Keratinocyte (primary cell): ENCODE results near the gene CDK15. TPM values are rescaled to one million over a fixed set of nuclear protein-coding genes. Genes with fewer than 3 reads are reported as not detected.
A peak's percentile ranks its signal among the peaks of the same experiment; 100 is the strongest.

Experiments used
- DNase-seq: peaks from one replicate; pipeline ENCODE4 v3.0.0-alpha.2; 2011; ENCODE audit warnings: low read depth, missing footprints, low spot score
- FAIRE-seq: peaks from 2 replicates; lab custom pipeline; 2011; peaks lifted over from hg19 to GRCh38; lab: Jason Lieb, UNC
- H2AFZ ChIP-seq: 2 replicates; pipeline ENCODE4 v1.6.0; 2012; ENCODE audit warnings: low read length, control low read depth, inconsistent platforms; ENCODE audit not compliant: control insufficient read depth
- H3K27ac ChIP-seq: 2 replicates; pipeline ENCODE4 v1.5.1; 2011; ENCODE audit warnings: low read length; ENCODE audit not compliant: control insufficient read depth, insufficient read depth
- H3K27me3 ChIP-seq: 3 replicates; pipeline ENCODE4 v1.6.0; 2011; ENCODE audit warnings: low read length; ENCODE audit not compliant: control insufficient read depth, insufficient read depth; ENCODE audit errors: extremely low read depth
- H3K36me3 ChIP-seq, 2 experiments: 2 replicates in 1 of 2; 3 replicates in 1 of 2; pipeline ENCODE4 v1.5.1; 2011; ENCODE audit warnings: low read length in 2 of 2, mild to moderate bottlenecking in 1 of 2; ENCODE audit not compliant: control insufficient read depth in 2 of 2, insufficient read depth in 2 of 2; ENCODE audit errors: extremely low read depth in 1 of 2
- H3K4me1 ChIP-seq: 3 replicates; pipeline ENCODE4 v1.5.1; 2011; ENCODE audit warnings: low read length; ENCODE audit not compliant: control insufficient read depth, insufficient read depth; ENCODE audit errors: extremely low read depth
- H3K4me2 ChIP-seq: 3 replicates; pipeline ENCODE4 v1.6.0; 2011; ENCODE audit warnings: low read depth, low read length; ENCODE audit not compliant: control insufficient read depth, insufficient read depth; ENCODE audit errors: extremely low read depth
- H3K4me3 ChIP-seq, 3 experiments: fragments of 200-600 bp in 1 of 3; sonication (generic) in 1 of 3; 2 replicates in 2 of 3; 3 replicates in 1 of 3; pipeline ENCODE4 v1.5.1; 2011 to 2016; ENCODE audit warnings: low read length in 3 of 3, mild to moderate bottlenecking in 3 of 3, control low read depth in 2 of 3, inconsistent platforms in 1 of 3, low read depth in 1 of 3, mixed read lengths in 1 of 3, mixed run types in 1 of 3, moderate library complexity in 1 of 3; ENCODE audit not compliant: control insufficient read depth in 2 of 3, insufficient read depth in 2 of 3; ENCODE audit errors: extremely low read depth in 1 of 3
- H3K79me2 ChIP-seq: 2 replicates; pipeline ENCODE4 v1.6.0; 2012; ENCODE audit warnings: low read length; ENCODE audit not compliant: control insufficient read depth, insufficient read depth
- H3K9ac ChIP-seq: 3 replicates; pipeline ENCODE4 v1.6.0; 2011; ENCODE audit warnings: low read length; ENCODE audit not compliant: control insufficient read depth, insufficient read depth; ENCODE audit errors: extremely low read depth
- H3K9me1 ChIP-seq: 3 replicates; pipeline ENCODE4 v1.6.0; 2011; ENCODE audit warnings: low read length; ENCODE audit not compliant: control insufficient read depth, insufficient read depth; ENCODE audit errors: extremely low read depth
- H3K9me3 ChIP-seq: 2 replicates; pipeline ENCODE4 v1.5.1; 2012; ENCODE audit warnings: low read depth, low read length; ENCODE audit not compliant: control insufficient read depth
- H4K20me1 ChIP-seq: 3 replicates; pipeline ENCODE4 v1.6.0; 2011; ENCODE audit warnings: low read length; ENCODE audit not compliant: control insufficient read depth, insufficient read depth; ENCODE audit errors: extremely low read depth
- EZH2 ChIP-seq: IDR thresholded peaks from one replicate; pipeline ENCODE4 v1.6.1; 2012; ENCODE audit warnings: inconsistent platforms, mild to moderate bottlenecking, low read length, moderate library complexity
- dilution Hi-C: fragments of 300-500 bp; cut with MboI; formaldehyde crosslinking; loops from one replicate; pipeline ENCODE4 v1.7.0; 2020; ENCODE audit warnings: low sequenced_read_pairs; ENCODE audit not compliant: extremely low pct_ligation_motif_present
- polyA plus RNA-seq, 5 experiments: library from polyadenylated mRNA; depleted of rRNA in 3 of 5; stranded (reverse) in 3 of 5; stranded (forward) in 1 of 5; unstranded in 1 of 5; fragments of >200 nt; gene quantifications; 1 replicate in 1 of 5; 2 replicates in 3 of 5; 3 replicates in 1 of 5; pipeline versions ENCODE4 v1.2.1 to v1.2.3, GENCODE V29; 2011 to 2012; ENCODE audit warnings: missing spikeins in 2 of 5, low read depth in 1 of 5, low replicate concordance in 1 of 5
- TF ChIP-seq, protein P1 (sequence below), 3 experiments: IDR thresholded peaks in 1 of 3; conservative IDR thresholded peaks in 1 of 3; optimal IDR thresholded peaks in 1 of 3; 2 replicates in 2 of 3; 3 replicates in 1 of 3; pipeline versions ENCODE3 to v1.5.1; 2011; ENCODE audit warnings: low read length in 3 of 3, mild to moderate bottlenecking in 3 of 3, moderate library complexity in 2 of 3, control low read depth in 1 of 3, inconsistent platforms in 1 of 3; ENCODE audit not compliant: insufficient read depth in 2 of 3; ENCODE audit errors: extremely low read depth in 1 of 3

Gene CDK15
- polyA plus RNA-seq, 1 donor (not counting 4 experiments of a cell fraction or from before 2014, with no cell fraction given), result 0.96 TPM

DNA sequence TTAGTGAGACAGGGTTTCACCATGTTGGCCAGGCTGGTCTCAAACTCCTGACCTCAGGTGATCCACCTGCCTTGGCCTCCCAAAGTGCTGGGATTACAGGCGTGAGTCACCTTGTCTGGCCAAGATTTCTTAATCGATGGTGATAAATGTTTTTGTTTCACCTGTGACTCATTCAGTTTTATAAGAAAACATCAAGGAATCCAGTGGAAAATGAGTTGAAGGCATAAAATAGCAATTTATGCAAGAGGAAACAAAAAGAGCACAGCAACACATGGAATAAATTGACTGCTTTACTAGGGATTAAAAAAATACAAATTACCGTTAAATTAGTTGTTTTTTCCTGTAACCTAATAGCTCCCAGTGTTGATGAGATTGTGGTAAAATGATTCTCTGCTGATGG lies 80.2 kb downstream of the CDK15 start:
- dilution Hi-C loops, result no loop called here

GRCh38 chr2:201887773-201888425 lies 81.6 kb downstream of the CDK15 start:
- Histone ChIP-seq H3K27ac (no peak overlapping the region), H2AFZ (peak overlapping the region; percentile 4), H3K4me2 (peak overlapping the region; percentile 35), H3K9ac (no peak overlapping the region), H3K9me1 (no peaks in the 10 kb centered on the region), H3K36me3 (no peaks in the 10 kb centered on the region), H3K4me3 (peak overlapping the region in 1 of 3 experiments; percentile 23), H4K20me1 (no peaks in the 10 kb centered on the region), H3K79me2 (no peaks in the 10 kb centered on the region), H3K9me3 (no peaks in the 10 kb centered on the region), H3K27me3 (peaks cover 9% of the 10 kb centered on the region), H3K4me1 (peaks cover 16% of the 10 kb centered on the region)
- TF ChIP-seq, protein P1, sequence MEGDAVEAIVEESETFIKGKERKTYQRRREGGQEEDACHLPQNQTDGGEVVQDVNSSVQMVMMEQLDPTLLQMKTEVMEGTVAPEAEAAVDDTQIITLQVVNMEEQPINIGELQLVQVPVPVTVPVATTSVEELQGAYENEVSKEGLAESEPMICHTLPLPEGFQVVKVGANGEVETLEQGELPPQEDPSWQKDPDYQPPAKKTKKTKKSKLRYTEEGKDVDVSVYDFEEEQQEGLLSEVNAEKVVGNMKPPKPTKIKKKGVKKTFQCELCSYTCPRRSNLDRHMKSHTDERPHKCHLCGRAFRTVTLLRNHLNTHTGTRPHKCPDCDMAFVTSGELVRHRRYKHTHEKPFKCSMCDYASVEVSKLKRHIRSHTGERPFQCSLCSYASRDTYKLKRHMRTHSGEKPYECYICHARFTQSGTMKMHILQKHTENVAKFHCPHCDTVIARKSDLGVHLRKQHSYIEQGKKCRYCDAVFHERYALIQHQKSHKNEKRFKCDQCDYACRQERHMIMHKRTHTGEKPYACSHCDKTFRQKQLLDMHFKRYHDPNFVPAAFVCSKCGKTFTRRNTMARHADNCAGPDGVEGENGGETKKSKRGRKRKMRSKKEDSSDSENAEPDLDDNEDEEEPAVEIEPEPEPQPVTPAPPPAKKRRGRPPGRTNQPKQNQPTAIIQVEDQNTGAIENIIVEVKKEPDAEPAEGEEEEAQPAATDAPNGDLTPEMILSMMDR (optimal IDR thresholded peaks at IDR 0.05 in 1 of 3, IDR thresholded peaks at IDR 0.05 in 1 of 3, conservative IDR thresholded peaks at IDR 0.05 in 1 of 3; ENCODE audit: extremely low read depth in 1 of 3, insufficient read depth in 2 of 3, low read length in 3 of 3), result no peak
- TF ChIP-seq EZH2, result no peak
- dilution Hi-C loops, result no loop called here
- DNase-seq, result no peak
- no peak for FAIRE-seq

More for the DNA sequence above, 80.2 kb downstream of the CDK15 start:
- Histone ChIP-seq H3K27me3 (peaks cover 22% of the 10 kb centered on the region), H3K4me2 (no peak overlapping the region), H4K20me1 (no peaks in the 10 kb centered on the region), H3K79me2 (no peaks in the 10 kb centered on the region), H3K9ac (no peak overlapping the region), H3K36me3 (no peaks in the 10 kb centered on the region), H3K27ac (no peak overlapping the region), H3K4me1 (peaks cover 22% of the 10 kb centered on the region), H2AFZ (no peak overlapping the region), H3K9me3 (no peaks in the 10 kb centered on the region), H3K4me3 (no peak overlapping the region), H3K9me1 (no peaks in the 10 kb centered on the region)
- DNase-seq (peak; percentile 32), FAIRE-seq (no peak)
- TF ChIP-seq EZH2, result no peak
- TF ChIP-seq, protein P1 (optimal IDR thresholded peaks at IDR 0.05 in 1 of 3, IDR thresholded peaks at IDR 0.05 in 1 of 3, conservative IDR thresholded peaks at IDR 0.05 in 1 of 3; ENCODE audit: extremely low read depth in 1 of 3, insufficient read depth in 2 of 3, low read length in 3 of 3), result no peak
